Neural crest cell (in vitro differentiated cells): ENCODE results near the gene TSSC4. TPM values are rescaled to one million over a fixed set of nuclear protein-coding genes. Genes with fewer than 3 reads are reported as not detected.

Source experiments
- DNase-seq: peaks from one replicate; pipeline ENCODE4 v3.0.0; 2021; ENCODE audit warnings: low read depth, mixed read lengths, low spot score
- H3K27ac Mint-ChIP-seq: one replicate; pipeline ENCODE4 v1.8.0; 2021; ENCODE audit warnings: mild to moderate bottlenecking, mixed read lengths; ENCODE audit not compliant: unreplicated experiment
- H3K27me3 Mint-ChIP-seq: 2 replicates; pipeline ENCODE4 v1.8.0; 2021; ENCODE audit warnings: low read depth, mild to moderate bottlenecking, mixed read lengths
- H3K36me3 Mint-ChIP-seq: 2 replicates; pipeline ENCODE4 v1.8.0; 2021; ENCODE audit warnings: low read depth, mild to moderate bottlenecking, mixed read lengths
- H3K4me1 Mint-ChIP-seq: 2 replicates; pipeline ENCODE4 v1.8.0; 2021; ENCODE audit warnings: mixed read lengths
- H3K4me3 Mint-ChIP-seq: one replicate; pipeline ENCODE4 v1.8.0; 2021; ENCODE audit warnings: mild to moderate bottlenecking, mixed read lengths
- H3K9me3 Mint-ChIP-seq: 2 replicates; pipeline ENCODE4 v1.8.0; 2021; ENCODE audit warnings: mixed read lengths
- CTCF ChIP-seq: fragments of 200-600 bp; sonication (generic); conservative IDR thresholded peaks from 2 replicates; pipeline ENCODE4 v1.5.0; 2021; ENCODE audit warnings: antibody characterized with exemption, mild to moderate bottlenecking
- total RNA-seq: library from RNA; stranded (reverse); gene quantifications from 2 replicates; pipeline ENCODE4 v1.2.1, GENCODE V29; 2021

The TSSC4 gene
- total RNA-seq, 1 donor from 2014 or later: 60.1 TPM

DNA sequence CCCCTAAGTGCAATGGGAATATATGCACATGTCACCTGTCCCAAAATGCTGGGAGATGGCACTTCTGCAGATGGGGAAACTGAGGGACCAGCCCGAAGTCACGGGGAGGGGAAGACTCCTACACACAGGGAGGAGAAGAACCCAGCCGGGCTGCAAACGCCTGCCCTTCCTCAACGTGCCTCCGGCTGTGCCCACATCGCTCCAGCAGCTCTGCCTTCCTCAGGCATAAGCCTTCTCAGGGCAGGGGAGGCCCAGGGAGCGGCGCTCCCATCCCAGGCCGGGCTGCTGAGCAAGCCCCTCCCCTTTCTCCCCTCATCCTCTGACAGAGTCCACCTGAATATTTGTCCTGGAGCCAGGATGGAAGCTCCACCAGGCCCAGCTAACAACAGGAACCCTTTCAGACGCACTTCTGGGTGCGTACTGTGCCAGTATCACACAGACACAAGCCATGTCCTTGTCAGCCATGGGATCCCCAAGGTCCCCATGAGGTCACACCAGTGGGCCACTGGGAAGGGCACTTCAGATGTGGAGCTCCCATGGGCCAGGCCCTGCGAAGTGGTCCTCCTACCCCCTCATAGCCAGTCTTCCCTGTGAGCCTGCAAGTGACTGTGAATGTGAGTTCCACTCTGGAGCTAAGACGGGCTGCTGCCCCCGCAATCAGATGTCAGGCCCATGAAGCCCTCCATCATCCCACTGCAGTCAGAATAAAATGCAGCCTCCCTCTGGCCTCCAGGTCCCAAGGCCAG is 25.9 kb upstream of the TSSC4 start:
- no peak overlapping the region for H3K27ac Mint-ChIP-seq
- DNase-seq: no peak
- H3K9me3 Mint-ChIP-seq: peaks cover 2% of the 10 kb centered on the region
- peaks cover 11% of the 10 kb centered on the region for H3K4me1 Mint-ChIP-seq
- peak overlapping the region; percentile 64 for H3K4me3 Mint-ChIP-seq
- peaks cover 2% of the 10 kb centered on the region for H3K27me3 Mint-ChIP-seq
- H3K36me3 Mint-ChIP-seq: no peaks in the 10 kb centered on the region
- TF ChIP-seq CTCF: no peak

DNA sequence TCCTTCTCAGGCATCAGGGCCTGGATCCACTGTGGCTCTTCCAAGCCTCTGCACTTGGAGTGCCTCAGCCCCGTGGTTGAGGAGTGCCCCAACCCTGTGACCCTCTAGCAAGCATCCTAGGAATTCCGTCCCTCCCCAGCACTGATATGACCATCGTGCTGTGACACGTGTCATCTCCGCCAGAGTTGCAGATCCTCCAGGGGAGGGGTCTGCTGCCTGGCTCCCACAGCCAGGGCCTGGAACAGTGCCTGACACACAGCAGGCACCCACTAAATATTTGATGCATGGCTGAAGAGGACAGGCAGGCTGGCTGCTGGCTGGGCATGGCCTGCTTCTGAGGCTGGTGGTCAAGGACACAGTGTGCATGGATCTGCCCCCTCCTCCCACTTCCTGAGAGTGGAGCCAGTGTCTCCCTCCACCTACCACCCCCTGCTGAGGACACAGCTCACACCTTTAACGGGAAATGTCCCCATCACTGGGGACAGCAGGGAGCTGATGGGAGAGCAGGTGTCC is 25.2 kb upstream of the TSSC4 start:
- Mint-ChIP-seq H3K4me3 (peak overlapping the region; percentile 79), H3K9me3 (peaks cover 2% of the 10 kb centered on the region), H3K36me3 (no peaks in the 10 kb centered on the region), H3K4me1 (peaks cover 11% of the 10 kb centered on the region), H3K27me3 (peaks cover 2% of the 10 kb centered on the region), H3K27ac (no peak overlapping the region)
- no peak for TF ChIP-seq CTCF
- no peak for DNase-seq

GRCh38 chr11:2375964-2376551 is 24.5 kb upstream of the TSSC4 start:
- peaks cover 2% of the 10 kb centered on the region for H3K27me3 Mint-ChIP-seq
- no peak overlapping the region for H3K27ac Mint-ChIP-seq
- H3K4me3 Mint-ChIP-seq: peak overlapping the region; percentile 79
- peaks cover 11% of the 10 kb centered on the region for H3K4me1 Mint-ChIP-seq
- DNase-seq: no peak
- no peak for TF ChIP-seq CTCF
- no peaks in the 10 kb centered on the region for H3K36me3 Mint-ChIP-seq
- H3K9me3 Mint-ChIP-seq: peaks cover 2% of the 10 kb centered on the region

- DNase-seq: peak; percentile 64
- no peaks in the 10 kb centered on the region for H3K36me3 Mint-ChIP-seq
- H3K27me3 Mint-ChIP-seq: peaks cover 2% of the 10 kb centered on the region
- no peak for TF ChIP-seq CTCF
- peak within 1 kb of the TSS; percentile 95 for H3K27ac Mint-ChIP-seq
- H3K9me3 Mint-ChIP-seq: no peaks in the 10 kb centered on the region
- H3K4me1 Mint-ChIP-seq: peaks cover 11% of the 10 kb centered on the region
- peak within 1 kb of the TSS; percentile 91 for H3K4me3 Mint-ChIP-seq
Observed at GRCh38 chr11:2376751-2377451, 23.6 kb upstream of the TSSC4 start, which contains the start of gene CD81. CD81 (plus strand) TSS chr11:2377310; CDS start chr11:2377550, 240 bp downstream.

DNA sequence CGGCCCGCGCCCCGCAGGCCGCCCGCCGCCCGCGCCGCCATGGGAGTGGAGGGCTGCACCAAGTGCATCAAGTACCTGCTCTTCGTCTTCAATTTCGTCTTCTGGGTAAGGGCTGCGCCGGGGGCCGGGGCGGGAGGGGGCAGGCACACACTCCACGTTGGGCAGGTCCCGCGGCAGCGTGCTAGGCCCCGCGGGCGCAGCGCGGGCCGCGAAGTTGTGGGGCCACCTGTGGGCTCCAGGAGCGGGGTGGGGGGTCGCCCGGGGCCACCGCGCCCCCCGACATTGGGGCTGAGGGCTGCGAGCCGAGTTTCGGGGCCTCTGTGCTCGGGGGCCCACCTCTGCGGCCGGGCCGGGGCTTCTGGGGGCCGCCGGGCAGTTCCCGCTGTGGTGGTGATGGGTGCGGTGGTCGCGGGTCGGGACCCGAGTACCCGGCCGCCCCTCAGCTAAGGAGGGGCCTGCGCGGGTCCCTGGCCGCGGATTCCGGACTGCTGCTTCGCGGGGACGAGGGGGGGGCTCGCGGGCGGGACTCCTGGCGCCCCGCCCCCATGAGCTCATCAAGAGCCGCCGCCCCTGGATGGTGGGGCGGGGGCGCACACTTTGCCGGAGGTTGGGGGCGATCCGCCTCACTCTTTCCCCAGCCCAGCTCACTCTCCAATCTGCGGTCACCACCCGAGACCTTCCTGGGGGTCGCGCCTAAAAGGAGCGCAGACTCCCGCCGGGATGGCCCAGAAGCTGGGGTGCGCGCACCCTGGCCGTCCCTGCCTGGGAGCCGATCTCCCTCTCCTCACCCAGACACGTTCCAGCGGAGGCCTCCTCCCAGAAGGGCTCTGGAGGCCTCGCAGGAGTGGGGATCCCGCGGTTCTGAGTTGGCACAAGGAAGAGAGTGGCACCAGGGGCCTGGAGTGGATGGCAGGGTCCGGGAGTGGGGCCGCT is 22.8 kb upstream of the TSSC4 start:
- no peak for TF ChIP-seq CTCF
- peaks cover 11% of the 10 kb centered on the region for H3K4me1 Mint-ChIP-seq
- DNase-seq: no peak
- H3K9me3 Mint-ChIP-seq: no peaks in the 10 kb centered on the region
- peak overlapping the region; percentile 91 for H3K4me3 Mint-ChIP-seq
- peak overlapping the region; percentile 95 for H3K27ac Mint-ChIP-seq
- no peaks in the 10 kb centered on the region for H3K36me3 Mint-ChIP-seq
- peaks cover 2% of the 10 kb centered on the region for H3K27me3 Mint-ChIP-seq
